ENCODE measurements around the gene CLBA1. TPM values are rescaled to one million over a fixed set of nuclear protein-coding genes. Genes with fewer than 3 reads are reported as not detected.

CLBA1 gene
- total RNA-seq, 4 donors from 2014 or later = 2.4 to 8.8 (median 5.8) TPM

DNA sequence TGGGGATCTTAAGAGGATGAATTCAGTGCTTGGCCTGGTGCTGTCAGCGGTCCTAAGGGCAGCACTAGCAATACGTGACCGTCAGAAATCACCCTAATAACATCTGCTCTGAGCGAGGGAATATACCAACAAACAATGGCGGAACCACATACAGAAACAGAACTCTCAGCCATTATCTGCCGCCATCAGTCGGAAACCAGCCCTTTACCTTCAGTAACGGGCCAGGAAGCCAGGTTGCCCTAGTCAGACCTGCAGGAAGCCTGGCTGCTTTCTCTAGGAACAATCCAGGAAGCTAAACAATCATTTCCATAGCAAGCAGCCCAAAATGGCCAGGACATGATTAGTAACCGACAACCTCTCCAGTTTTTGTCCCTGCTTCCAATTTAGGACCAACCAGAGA lies 29.7 kb downstream of the CLBA1 start:
- WGBS, 2 donors (ENCODE audit: low coverage in 1 of 2) = 47 to 78% methylated on average over 3 to 4 of the region's 9 CpGs
- Histone ChIP-seq H3K4me3 (no peak overlapping the region), H3K27ac (no peak overlapping the region), H3K4me1 (peaks cover 0 to 45% (median 12%) of the 10 kb centered on the region in 3 donors), H3K27me3 (no peaks in the 10 kb centered on the region), H3K9me3 (no peaks in the 10 kb centered on the region), H3K36me3 (peaks cover 0 to 17% of the 10 kb centered on the region in 2 donors)
- TF ChIP-seq POLR2AphosphoS5 (IDR thresholded peaks at IDR 0.05) = no peak
- TF ChIP-seq EP300 (IDR thresholded peaks at IDR 0.05) = no peak
- TF ChIP-seq POLR2A (IDR thresholded peaks at IDR 0.05) = no peak
- TF ChIP-seq, protein P1, sequence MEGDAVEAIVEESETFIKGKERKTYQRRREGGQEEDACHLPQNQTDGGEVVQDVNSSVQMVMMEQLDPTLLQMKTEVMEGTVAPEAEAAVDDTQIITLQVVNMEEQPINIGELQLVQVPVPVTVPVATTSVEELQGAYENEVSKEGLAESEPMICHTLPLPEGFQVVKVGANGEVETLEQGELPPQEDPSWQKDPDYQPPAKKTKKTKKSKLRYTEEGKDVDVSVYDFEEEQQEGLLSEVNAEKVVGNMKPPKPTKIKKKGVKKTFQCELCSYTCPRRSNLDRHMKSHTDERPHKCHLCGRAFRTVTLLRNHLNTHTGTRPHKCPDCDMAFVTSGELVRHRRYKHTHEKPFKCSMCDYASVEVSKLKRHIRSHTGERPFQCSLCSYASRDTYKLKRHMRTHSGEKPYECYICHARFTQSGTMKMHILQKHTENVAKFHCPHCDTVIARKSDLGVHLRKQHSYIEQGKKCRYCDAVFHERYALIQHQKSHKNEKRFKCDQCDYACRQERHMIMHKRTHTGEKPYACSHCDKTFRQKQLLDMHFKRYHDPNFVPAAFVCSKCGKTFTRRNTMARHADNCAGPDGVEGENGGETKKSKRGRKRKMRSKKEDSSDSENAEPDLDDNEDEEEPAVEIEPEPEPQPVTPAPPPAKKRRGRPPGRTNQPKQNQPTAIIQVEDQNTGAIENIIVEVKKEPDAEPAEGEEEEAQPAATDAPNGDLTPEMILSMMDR (IDR thresholded peaks at IDR 0.05) = no peak
- no peak for ATAC-seq

- TF ChIP-seq POLR2AphosphoS5 (IDR thresholded peaks at IDR 0.05) (no peak), POLR2A (IDR thresholded peaks at IDR 0.05) (no peak), EP300 (IDR thresholded peaks at IDR 0.05) (no peak)
- TF ChIP-seq, protein P1 (IDR thresholded peaks at IDR 0.05) = no peak
- Histone ChIP-seq H3K9me3 (no peaks in the 10 kb centered on the region), H3K27me3 (no peaks in the 10 kb centered on the region), H3K27ac (no peak overlapping the region), H3K4me3 (no peak overlapping the region), H3K4me1 (peaks cover 0 to 49% (median 12%) of the 10 kb centered on the region in 3 donors), H3K36me3 (peaks cover 0 to 10% of the 10 kb centered on the region in 2 donors)
- no peak for ATAC-seq
- 67 to 70% methylated on average over 1 to 5 of the region's 6 CpGs for WGBS, 2 donors (ENCODE audit: low coverage in 1 of 2)
Measured at GRCh38 chr14:105015905-105016304, 30.3 kb downstream of the CLBA1 start.

GRCh38 chr14:105018414-105018813 lies 32.8 kb downstream of the CLBA1 start:
- peaks cover 0 to 44% (median 14%) of the 10 kb centered on the region in 3 donors for H3K4me1 ChIP-seq
- no peaks in the 10 kb centered on the region for H3K9me3 ChIP-seq
- H3K27ac ChIP-seq = no peak overlapping the region
- no peak for ATAC-seq
- WGBS, 2 donors (ENCODE audit: low coverage in 1 of 2) = 75 to 80% methylated on average over 3 to 4 of the region's 4 CpGs
- TF ChIP-seq, protein P1 (IDR thresholded peaks at IDR 0.05) = no peak
- TF ChIP-seq POLR2AphosphoS5 (IDR thresholded peaks at IDR 0.05) (no peak), POLR2A (IDR thresholded peaks at IDR 0.05) (no peak), EP300 (IDR thresholded peaks at IDR 0.05) (no peak)
- H3K36me3 ChIP-seq = no peaks in the 10 kb centered on the region
- H3K4me3 ChIP-seq = no peak overlapping the region
- no peaks in the 10 kb centered on the region for H3K27me3 ChIP-seq

DNA sequence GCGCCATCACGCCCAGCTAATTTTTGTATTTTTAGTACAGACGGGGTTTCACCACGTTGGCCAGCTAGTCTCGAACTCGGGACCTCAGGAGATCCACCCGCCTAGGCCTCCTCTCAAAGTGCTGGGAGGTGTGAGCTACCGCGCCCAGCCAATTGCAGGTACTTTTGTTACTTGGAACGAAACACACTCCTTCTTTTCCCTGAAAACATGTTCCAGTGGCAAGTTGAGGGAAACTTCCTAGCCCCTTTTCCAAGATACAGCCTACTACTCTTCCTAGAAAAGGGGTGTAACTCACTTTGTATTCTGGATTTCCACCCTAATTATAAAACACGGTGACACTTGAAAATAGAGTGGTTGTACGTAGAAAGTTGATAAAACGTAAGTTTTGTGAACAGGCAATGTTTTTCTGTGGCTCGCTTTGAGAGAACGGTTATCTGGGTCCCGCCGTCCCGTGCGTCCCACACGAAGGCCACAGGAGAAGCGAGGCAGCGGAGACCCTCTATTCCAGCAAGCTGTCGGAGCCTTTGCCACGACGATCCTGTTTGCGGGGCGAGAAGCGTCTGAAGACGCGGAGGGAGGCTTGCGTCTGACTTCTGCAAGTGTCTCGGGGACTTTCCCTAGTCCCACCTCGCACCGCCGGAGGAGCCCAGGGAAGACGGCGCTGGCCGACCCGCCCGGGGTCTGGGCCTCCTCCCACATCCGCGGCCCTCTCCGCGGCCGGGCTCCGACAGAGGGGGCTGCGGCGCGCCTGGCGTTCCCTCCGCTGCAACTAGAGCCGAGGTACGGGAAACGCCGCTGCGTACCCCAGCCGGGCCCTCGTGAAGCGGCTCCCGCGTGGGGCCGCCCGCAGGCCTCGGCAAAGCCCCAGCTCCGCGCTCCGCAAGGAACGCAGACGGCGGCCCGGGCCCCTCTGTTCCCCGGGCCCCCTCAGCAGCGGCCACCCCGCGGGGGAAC lies 34.5 kb downstream of the CLBA1 start:
- Histone ChIP-seq H3K9me3 (no peaks in the 10 kb centered on the region), H3K4me3 (peak overlapping the region; percentile 67 to 94), H3K27ac (peak overlapping the region; percentile 55 to 84 (median 78)), H3K27me3 (no peaks in the 10 kb centered on the region), H3K4me1 (peaks cover 0 to 39% (median 14%) of the 10 kb centered on the region in 3 donors), H3K36me3 (no peaks in the 10 kb centered on the region)
- ATAC-seq = peak; percentile 1
- 4 to 18% methylated on average over 3 to 17 of the region's 75 CpGs for WGBS, 2 donors (ENCODE audit: low coverage in 1 of 2)
- TF ChIP-seq POLR2A (IDR thresholded peaks at IDR 0.05) = no peak
- no peak for TF ChIP-seq EP300 (IDR thresholded peaks at IDR 0.05)
- TF ChIP-seq, protein P1 (IDR thresholded peaks at IDR 0.05) = no peak
- TF ChIP-seq POLR2AphosphoS5 (IDR thresholded peaks at IDR 0.05) = no peak

Data from gastroesophageal sphincter (tissue), 4 donors.